ENCODE results near the gene MAPT. TPM values are rescaled to one million over a fixed set of nuclear protein-coding genes. Genes with fewer than 3 reads are reported as not detected.

MAPT gene
- total RNA-seq, 4 donors from 2014 or later = 3.6 to 6.5 (median 4.5) TPM

- Histone ChIP-seq H3K36me3 (no peaks in the 10 kb centered on the region), H3K27me3 (peaks cover 11% of the 10 kb centered on the region), H3K4me1 (no peaks in the 10 kb centered on the region), H3K27ac (no peak overlapping the region), H3K4me3 (no peak overlapping the region), H3K9me3 (no peaks in the 10 kb centered on the region)
- 79% methylated on average over 5 of the region's 9 CpGs for WGBS
- no peak for TF ChIP-seq POLR2AphosphoS5 (IDR thresholded peaks at IDR 0.05)
- TF ChIP-seq POLR2A (IDR thresholded peaks at IDR 0.05) = no peak
- no peak for DNase-seq (ENCODE audit: low spot score in 2 of 2)
These were observed 47.7 kb upstream of the MAPT start for GRCh38 chr17:45846646-45847045.

DNA sequence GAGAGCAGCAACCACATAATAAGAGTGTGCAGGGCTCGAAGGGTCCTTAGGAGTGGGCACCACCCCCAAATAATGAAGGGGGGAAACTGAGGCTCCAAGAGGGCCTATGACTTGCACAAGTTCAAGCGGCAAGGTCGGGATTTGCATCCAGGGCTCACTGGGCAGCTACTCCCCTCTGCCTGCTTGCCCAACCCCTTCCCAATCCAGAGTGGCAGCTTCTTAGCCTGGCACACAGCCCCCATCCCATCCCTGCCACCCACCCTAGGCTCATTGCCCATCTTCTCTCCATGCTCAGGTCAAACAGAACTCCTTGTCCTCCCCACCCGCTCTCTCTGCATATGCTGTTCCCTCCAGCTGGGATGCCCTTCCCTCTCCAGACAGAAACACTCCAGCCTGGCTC lies 47.3 kb upstream of the MAPT start:
- H3K4me1 ChIP-seq = no peaks in the 10 kb centered on the region
- DNase-seq (ENCODE audit: low spot score in 2 of 2) = no peak
- WGBS = 88% methylated on average over 4 of the region's 4 CpGs
- TF ChIP-seq CTCF (IDR thresholded peaks at IDR 0.05) = no peak
- TF ChIP-seq POLR2A (IDR thresholded peaks at IDR 0.05) = no peak
- TF ChIP-seq POLR2AphosphoS5 (IDR thresholded peaks at IDR 0.05) = no peak
- no peak for TF ChIP-seq EP300 (IDR thresholded peaks at IDR 0.05)
- no peak overlapping the region for H3K4me3 ChIP-seq
- H3K36me3 ChIP-seq = no peaks in the 10 kb centered on the region
- H3K9me3 ChIP-seq = no peaks in the 10 kb centered on the region
- H3K27me3 ChIP-seq = peaks cover 13% of the 10 kb centered on the region
- H3K27ac ChIP-seq = no peak overlapping the region

- WGBS = 93% methylated on average over 5 of the region's 5 CpGs
- Histone ChIP-seq H3K27me3 (peaks cover 13% of the 10 kb centered on the region), H3K9me3 (no peaks in the 10 kb centered on the region), H3K4me3 (no peak overlapping the region), H3K4me1 (no peaks in the 10 kb centered on the region), H3K27ac (no peak overlapping the region), H3K36me3 (no peaks in the 10 kb centered on the region)
- TF ChIP-seq POLR2A (IDR thresholded peaks at IDR 0.05) (no peak), EP300 (IDR thresholded peaks at IDR 0.05) (no peak), POLR2AphosphoS5 (IDR thresholded peaks at IDR 0.05) (no peak), CTCF (IDR thresholded peaks at IDR 0.05) (no peak)
- no peak for DNase-seq (ENCODE audit: low spot score in 2 of 2)
These were observed 46.6 kb upstream of the MAPT start for GRCh38 chr17:45847747-45848146.

DNA sequence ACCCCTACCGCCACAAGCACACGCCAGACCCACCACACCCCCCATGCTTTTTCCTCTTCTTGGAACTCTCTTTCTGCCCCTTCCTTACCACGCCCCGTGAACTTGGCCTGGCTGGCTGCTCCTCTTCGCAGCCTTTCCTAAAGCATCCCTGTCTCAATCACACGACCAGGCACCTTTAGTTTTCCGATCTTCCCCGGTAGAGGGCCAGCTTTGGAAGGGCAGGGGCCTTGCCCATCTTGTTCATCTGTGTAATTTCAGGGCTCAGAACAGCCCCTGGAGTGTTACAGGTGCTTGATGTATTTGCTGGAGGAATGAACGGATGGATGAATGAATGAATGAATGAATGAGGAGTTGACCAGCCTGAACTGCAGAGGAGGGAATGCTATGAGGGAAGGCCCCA lies 45.9 kb upstream of the MAPT start:
- Histone ChIP-seq H3K4me3 (no peak overlapping the region), H3K9me3 (no peaks in the 10 kb centered on the region), H3K36me3 (no peaks in the 10 kb centered on the region), H3K27ac (no peak overlapping the region), H3K4me1 (no peaks in the 10 kb centered on the region), H3K27me3 (peaks cover 16% of the 10 kb centered on the region)
- WGBS = 89% methylated on average over 9 of the region's 9 CpGs
- TF ChIP-seq CTCF (IDR thresholded peaks at IDR 0.05) = no peak
- TF ChIP-seq EP300 (IDR thresholded peaks at IDR 0.05) = no peak
- TF ChIP-seq POLR2A (IDR thresholded peaks at IDR 0.05) = no peak
- TF ChIP-seq POLR2AphosphoS5 (IDR thresholded peaks at IDR 0.05) = no peak
- no peak for DNase-seq (ENCODE audit: low spot score in 2 of 2)

DNA sequence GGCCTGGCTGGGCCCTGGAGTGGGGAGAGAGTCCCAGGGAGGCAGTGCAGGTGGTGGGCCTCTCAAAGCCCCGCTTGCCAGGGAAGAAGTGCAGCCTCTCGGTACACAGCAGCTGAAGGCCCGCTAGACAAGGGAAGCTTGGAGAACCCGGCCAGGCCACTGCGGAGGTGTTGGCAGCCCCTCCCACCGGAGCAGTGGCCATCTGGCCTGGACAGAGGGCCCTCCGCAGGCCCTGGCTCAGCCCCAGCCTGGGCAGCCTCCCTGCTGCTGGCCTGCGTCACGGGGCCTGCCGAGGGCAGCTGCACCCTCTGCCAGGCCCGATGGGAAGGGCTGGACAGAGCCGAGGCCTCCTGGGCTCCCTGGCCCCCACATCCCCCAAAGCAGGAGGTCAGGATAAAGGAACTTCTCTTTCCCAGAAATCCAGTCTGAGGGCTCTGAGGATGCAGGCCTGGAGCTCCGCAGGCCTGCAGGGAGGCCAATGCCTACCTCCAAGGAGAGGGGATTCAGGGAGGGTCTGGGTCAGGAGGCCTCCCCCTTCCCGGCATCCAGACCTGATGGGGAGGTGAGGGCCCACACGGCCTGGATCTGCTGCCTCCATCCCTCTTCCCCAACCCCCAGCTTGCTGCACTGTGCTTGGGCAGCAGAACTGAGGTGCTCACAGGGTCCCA lies 45.4 kb upstream of the MAPT start:
- DNase-seq (ENCODE audit: low spot score in 2 of 2) = no peak
- no peak for TF ChIP-seq EP300 (IDR thresholded peaks at IDR 0.05)
- no peak for TF ChIP-seq POLR2A (IDR thresholded peaks at IDR 0.05)
- TF ChIP-seq CTCF (IDR thresholded peaks at IDR 0.05) = no peak
- no peak for TF ChIP-seq POLR2AphosphoS5 (IDR thresholded peaks at IDR 0.05)
- Histone ChIP-seq H3K27ac (no peak overlapping the region), H3K27me3 (peaks cover 18% of the 10 kb centered on the region), H3K36me3 (no peaks in the 10 kb centered on the region), H3K9me3 (no peaks in the 10 kb centered on the region), H3K4me3 (no peak overlapping the region), H3K4me1 (no peaks in the 10 kb centered on the region)
- WGBS = 54% methylated on average over 4 of the region's 15 CpGs
